Measurements from ENCODE around the gene DDX24.
"Not testable (repeated sequence)": the region's sequence is repeated elsewhere in the genome, so short reads cannot be mapped to it uniquely, and the experiment has no call there.

The DDX24 gene

GRCh38 chr14:94081386-94081820 lies 401 bp upstream of the DDX24 start:
- no peak for DNase-seq (ENCODE audit: low read depth in 2 of 2, low spot score in 1 of 2)

GRCh38 chr14:94079891-94080620 lies 946 bp downstream of the DDX24 start:
- no peak for DNase-seq (ENCODE audit: low read depth in 2 of 2, low spot score in 1 of 2)

DNA sequence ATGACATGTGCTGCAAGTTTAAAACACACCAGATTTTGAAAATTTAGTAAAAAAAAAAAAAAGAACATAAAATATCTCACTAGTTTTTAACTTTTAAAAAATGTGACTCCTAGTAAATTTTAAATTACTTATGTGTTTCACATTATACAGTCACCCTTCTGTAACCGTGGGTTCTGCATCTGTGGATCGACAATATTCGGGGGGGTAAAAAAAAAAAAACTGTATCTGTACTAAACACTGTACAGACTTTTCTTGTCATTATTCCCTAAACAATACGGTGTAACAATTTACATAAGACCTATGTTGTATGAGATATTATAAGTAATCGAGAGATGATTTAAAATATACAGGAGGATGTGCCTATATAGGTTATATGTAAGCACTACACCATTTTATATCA lies 3.2 kb downstream of the DDX24 start:
- DNase-seq (ENCODE audit: low read depth in 2 of 2, low spot score in 1 of 2) = no peak

DNA sequence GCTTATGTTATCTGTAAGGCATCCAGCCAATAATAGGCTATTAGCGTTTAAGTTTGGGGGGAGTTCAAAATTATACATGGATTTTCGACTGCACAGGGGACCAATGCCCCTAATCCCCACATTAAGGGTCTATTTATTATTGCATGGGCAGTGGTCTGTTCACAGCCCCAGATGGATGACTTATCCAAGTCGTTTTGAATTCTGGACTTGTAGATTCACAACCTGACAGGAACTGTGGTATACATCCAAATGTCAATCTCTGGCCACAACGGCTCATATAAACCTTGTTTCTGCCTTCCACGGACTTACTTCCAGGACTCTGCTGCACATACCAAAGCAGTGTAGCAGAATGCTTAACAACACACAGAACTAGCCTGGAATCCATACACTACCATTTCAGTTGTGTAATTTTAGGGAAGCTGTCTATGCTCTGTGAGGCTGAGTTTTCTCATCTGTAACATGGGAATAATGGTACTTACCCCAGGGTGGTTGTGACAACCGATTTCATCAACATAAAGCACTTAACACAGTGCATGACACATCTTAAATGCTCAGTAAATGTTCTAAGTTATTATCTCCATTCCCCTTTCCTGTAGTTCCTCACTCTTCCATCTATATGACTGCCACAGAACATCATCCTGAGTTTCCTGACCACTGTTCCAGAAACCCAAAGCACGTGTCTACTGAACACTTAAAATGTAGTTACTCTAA lies 3.7 kb downstream of the DDX24 start:
- no peak for DNase-seq (ENCODE audit: low read depth in 2 of 2, low spot score in 1 of 2)

DNA sequence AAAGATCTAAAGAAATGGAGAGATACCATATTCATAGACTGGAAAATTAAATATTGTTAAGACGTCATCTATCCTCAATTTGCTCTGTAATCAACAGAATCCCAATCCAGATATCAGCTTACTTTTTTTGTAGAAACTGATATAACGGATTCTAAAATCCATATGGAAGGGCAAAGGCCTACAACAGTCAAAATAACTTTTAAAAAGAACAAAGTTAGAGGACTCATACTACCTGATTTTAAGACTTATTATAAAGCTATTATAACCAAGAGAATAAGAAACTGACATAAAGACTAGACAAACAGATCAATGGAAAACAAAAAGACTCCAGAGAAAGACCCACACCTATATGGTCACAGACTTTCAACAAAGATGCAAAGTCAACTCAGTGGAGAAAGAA lies 6.0 kb downstream of the DDX24 start:
- DNase-seq (ENCODE audit: low read depth in 2 of 2, low spot score in 1 of 2) = no peak

GRCh38 chr14:94074534-94074933 lies 6.5 kb downstream of the DDX24 start:
- no peak for DNase-seq (ENCODE audit: low read depth in 2 of 2, low spot score in 1 of 2)

GRCh38 chr14:94072076-94072475 lies 8.9 kb downstream of the DDX24 start:
- not testable (repeated sequence) for DNase-seq (ENCODE audit: low read depth in 2 of 2, low spot score in 1 of 2)

GRCh38 chr14:94066089-94066676 lies 14.8 kb downstream of the DDX24 start:
- no peak for DNase-seq (ENCODE audit: low read depth in 2 of 2, low spot score in 1 of 2)

GRCh38 chr14:94062344-94062940 lies 18.6 kb downstream of the DDX24 start:
- no peak for DNase-seq (ENCODE audit: low read depth in 2 of 2, low spot score in 1 of 2)

DNA sequence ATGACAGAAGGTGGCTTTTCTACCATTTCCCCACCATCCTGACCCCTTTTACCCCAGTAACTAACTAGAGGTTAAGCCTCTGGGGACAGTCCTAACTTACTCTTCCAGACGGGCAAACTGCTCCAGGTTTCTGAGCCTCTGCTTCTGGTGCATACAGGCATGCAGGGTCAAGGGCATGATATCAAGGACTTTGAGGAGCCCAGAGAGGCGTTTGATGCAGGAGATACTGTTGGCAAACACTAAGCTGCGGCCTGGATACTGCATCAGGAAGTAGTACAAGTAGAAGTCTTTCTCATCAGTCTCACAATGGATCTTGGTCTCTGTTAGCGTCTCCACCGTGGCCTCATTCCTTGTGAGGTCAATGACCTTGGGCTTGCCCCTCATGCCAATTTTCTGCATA lies 21.0 kb downstream of the DDX24 start:
- DNase-seq (ENCODE audit: low read depth in 2 of 2, low spot score in 1 of 2) = no peak

GRCh38 chr14:94058674-94059138 lies 22.3 kb downstream of the DDX24 start:
- no peak for DNase-seq (ENCODE audit: low read depth in 2 of 2, low spot score in 1 of 2)

DNA sequence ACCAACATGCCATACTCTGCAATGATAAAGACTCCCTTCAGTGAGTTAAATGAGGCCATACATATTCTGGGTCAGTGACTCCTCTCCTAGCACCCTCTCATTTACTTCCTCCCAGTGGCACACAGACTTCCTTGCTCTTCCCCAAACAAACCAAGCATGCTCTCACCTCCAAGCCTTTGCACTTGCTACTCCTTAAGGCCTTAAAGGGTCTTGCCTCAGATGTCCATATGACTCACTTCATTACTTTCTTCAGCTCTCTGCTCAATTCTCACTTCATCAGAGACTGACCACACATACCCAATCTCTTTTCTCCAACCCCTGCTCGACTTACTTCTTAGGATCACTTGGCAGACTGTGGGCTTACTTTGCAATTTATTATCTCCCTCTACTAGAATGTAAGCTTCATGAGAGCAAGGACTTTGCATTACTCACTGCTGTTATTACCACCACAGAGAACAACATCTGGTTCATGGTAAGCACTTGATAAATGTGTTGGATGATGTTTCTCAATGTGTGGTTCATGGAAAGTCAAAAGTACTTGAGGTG lies 22.8 kb downstream of the DDX24 start:
- no peak for DNase-seq (ENCODE audit: low read depth in 2 of 2, low spot score in 1 of 2)

DNA sequence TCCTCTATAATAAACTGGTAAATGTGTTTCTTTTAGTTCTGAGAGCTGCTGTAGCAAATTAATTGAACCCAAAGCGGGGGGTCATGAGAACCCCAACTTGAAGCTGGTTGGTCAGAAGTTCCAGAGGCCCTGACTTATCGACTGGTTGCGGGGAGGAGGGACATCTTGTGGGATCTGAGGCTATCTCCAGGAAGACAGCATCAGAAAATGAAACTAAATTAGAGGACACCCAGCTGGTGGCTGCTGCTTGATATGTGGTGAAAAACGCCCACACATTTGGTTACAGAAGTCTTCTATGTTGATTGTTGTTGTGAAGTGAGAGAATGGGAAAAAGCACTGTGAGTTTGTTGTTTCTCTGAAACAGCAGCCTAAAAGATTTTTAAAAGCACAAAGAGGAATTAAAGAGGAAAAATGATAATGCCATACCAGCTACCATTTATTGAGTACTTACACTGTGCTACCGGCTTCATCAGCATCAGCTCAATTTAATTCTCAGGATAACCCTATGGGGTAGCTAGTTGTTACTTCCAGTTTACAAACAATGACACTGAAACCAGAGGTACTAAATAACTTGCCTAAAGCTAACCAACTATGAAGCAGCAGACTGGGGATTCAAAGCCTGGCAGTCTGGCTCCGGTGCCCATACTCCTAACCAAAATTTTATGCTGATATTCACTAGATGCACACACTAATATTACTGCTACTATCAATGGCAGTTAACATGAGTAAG lies 24.3 kb downstream of the DDX24 start:
- no peak for DNase-seq (ENCODE audit: low read depth in 2 of 2, low spot score in 1 of 2)

DNA sequence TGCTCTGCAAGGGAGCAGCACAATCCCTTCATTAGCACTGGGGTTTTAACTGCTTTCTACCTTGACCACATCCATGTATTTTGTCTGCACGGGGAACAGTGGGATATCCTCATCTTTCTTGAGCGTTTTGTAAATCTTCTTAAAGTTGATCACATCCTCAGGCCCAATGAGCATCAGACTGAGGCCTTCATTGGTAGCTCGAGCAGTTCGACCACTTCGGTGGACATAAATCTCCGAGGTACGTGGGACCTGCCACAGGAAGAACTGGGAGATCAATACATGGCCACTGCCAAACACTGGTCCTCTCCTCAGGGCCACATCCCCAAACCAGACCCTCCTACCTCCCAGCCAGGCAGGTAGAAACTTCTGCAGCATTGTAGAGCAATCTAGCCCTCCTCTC lies 26.1 kb downstream of the DDX24 start:
- no peak for DNase-seq (ENCODE audit: low read depth in 2 of 2, low spot score in 1 of 2)

- no peak for DNase-seq (ENCODE audit: low read depth in 2 of 2, low spot score in 1 of 2)
Measured at GRCh38 chr14:94054401-94054800, 26.6 kb downstream of the DDX24 start.

GRCh38 chr14:94052662-94053061 lies 28.3 kb downstream of the DDX24 start:
- DNase-seq (ENCODE audit: low read depth in 2 of 2, low spot score in 1 of 2) = no peak

- no peak for DNase-seq (ENCODE audit: low read depth in 2 of 2, low spot score in 1 of 2)
Measured at GRCh38 chr14:94052199-94052598, 28.8 kb downstream of the DDX24 start.

DNA sequence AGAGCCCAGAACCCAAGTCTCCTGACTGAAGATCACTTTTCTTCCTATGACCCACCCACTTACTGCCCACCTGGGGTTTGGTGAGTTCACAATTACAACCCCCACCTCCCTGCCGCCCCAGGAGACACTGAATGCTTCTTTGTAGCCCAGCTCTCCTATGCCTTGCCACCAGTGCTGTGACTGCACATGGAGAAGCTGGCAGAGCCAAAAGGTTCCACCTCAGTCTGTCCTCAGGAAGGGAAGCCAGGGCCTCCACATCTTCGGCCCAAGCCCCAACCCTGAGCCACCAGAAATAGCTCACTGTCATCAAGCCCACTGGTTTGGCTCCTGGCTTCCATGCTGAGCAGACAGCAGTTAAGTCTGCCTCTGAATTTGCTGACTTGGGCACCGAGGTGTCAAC lies 29.2 kb downstream of the DDX24 start:
- DNase-seq (ENCODE audit: low read depth in 2 of 2, low spot score in 1 of 2) = no peak

DNA sequence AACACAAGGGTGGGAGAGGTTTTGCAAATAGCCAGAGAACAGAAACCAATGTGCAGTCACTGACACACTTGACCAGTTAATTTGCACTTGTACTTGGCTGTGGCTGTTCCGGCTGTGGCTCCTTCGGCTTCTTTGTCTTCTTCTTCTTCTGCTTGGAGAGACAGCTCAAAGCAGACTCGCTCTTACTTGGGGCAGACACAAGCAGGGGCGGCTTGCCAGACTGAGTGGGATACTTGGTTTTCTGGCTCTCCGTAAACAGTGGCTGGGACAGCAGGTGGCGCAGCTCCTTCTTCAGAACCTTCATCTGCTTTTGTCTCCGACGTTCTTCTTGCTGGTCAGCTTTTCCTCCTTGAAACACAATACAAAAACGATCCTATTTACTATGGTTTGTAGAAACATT lies 29.9 kb downstream of the DDX24 start:
- DNase-seq (ENCODE audit: low read depth in 2 of 2, low spot score in 1 of 2) = no peak

DNA sequence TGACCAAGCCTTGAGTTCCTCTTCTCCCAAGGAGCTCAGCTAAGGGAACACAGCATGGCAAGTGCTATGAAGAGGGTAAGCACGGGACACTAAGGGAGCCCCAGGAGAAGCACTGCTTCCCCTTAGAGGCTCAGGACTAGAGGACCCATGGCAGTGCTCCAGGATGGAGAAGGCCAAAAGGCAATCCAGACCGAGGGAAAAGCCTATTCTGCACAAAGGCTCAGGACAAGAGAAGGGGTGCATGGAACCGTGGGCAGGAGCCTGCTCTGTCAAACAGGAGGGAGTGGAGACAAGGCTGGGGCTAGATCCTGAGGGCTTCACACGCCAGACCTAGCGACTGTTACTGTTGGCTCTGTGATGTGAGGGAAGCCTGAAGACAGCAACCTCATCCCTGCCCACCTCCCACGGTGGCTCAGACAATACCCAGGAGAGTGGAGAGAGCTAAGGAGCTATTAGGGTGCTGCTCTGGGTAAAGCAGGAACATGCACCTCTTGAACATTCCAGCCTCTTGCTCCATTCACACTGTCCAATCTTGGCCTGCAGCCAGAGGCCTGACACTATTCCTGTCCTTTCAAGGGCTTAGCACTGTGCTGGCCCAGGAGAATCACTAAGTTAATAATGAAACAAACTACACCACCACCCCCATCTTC lies 30.6 kb downstream of the DDX24 start:
- DNase-seq (ENCODE audit: low read depth in 2 of 2, low spot score in 1 of 2) = no peak

Measured in stimulated activated CD8-positive, alpha-beta memory T cell treated with anti-CD3 and anti-CD28 coated beads, Interleukin-4, amount 100 ng/mL, for 1 hour (primary cell).